CD4-positive, alpha-beta T cell treated with Interleukin-17A for 4 hours (primary cell): ENCODE measurements around the gene TNC.
"Not testable (repeated sequence)": the region's sequence is repeated elsewhere in the genome, so short reads cannot be mapped to it uniquely, and the experiment has no call there.

Experiments
- DNase-seq: peaks from one replicate; pipeline ENCODE4 v3.0.0-alpha.2; 2020; ENCODE audit warnings: mixed read lengths

The TNC gene

DNA sequence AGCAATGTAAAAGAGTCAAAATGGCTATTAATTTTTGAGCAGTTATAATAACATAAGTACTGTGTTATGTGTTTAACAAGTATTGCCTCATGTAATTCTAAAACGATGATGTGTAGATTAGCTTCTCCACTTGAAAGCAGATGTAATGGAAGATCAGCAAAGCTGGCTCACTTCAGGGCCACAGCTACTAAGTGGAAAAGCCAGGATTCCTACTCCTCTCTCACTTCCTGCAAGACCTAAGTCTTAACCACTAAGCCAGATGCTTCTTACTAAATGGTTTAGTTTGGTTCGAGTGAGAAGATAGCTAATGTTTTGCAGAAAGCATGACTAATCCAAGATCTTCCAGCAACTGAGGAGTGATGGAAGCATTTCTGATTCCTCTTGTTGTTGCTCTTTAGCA, 15.7 kb upstream of the TNC start:
- DNase-seq: no peak

GRCh38 chr9:115132648-115133047, 14.7 kb upstream of the TNC start:
- no peak for DNase-seq

DNA sequence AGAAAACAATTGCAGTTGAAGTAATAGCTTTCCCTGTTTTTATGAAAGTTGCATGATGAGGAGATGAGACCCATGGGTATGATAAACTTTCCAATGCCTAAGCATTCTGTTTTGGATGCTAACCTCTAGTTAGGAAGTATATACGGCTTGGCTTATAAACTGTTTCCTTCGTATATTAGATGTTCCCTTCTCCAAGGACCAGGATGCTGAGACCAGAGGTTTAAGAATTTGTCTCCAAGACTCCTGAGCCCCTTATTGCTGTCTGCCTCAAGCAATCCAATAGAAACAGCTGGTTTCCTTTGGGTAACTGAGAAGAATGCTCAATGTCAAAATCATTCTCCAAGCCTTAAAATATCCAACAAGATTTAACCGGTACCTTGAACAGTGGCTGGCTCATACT, 12.2 kb upstream of the TNC start:
- no peak for DNase-seq

DNA sequence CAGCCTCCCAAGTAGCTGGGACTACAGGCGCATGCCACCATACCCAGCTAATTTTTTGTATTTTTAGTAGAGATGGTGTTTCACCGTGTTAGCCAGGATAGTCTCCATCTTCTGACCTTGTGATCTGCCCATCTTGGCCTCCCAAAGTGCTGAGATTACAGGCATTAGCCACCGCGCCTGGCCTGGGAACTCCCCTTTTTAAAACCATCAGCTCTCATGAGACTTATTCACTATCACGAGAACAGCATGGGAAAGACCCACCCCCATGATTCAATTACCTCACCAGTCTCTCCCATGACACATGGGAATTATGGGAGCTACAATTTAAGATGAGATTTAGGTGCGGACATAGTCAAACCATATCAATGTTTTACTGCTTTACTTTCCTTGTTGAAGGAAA, 10.8 kb upstream of the TNC start:
- DNase-seq: not testable (repeated sequence)

DNA sequence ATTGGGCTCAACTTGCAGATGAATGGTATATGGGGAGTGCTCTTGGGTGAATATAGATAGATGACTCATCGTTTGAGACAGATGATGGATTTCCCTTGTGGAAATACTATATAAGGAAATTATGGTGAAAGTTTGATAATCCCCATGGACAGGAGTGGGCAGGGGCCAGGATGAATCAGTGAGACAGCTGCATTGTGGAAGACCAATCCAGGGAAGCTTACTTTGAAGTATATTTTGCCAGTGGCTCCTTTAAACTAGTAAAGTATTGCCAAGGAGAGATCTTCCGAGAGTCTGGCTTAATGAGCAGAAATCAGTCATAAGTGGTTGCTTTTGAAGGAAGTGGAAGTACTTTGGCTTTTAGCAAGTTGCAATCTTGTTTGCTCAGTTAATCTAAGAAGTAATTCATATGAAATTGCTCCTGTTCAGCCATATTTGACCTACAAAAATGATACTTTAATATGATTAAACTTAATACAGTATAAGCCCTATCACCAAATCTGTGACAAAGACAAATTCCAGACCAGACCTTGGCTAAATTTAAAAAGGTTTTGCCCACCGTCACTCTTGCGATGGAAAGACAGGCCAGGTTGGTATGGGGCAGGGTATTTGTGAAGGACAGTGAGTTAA, 9.3 kb upstream of the TNC start:
- no peak for DNase-seq

DNA sequence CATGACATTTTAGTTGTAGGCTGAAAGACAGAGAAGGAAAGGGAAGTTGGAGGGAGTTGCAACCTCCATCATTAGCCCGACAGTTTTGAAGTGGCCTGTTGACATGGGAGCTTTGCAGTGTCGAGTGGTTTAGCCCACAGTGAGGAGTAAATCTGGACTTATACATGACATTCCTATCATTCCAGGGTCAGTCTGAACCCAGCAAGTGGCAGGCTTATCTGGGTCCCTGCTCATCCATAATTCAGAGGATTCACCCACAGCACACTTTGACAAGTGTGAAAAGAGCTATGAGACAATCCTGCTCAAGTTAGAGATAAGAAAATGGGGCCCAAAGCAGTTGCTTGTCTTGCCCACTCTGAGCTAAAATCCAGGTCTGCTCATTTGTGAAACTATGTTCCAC, 8.4 kb upstream of the TNC start:
- no peak for DNase-seq

DNA sequence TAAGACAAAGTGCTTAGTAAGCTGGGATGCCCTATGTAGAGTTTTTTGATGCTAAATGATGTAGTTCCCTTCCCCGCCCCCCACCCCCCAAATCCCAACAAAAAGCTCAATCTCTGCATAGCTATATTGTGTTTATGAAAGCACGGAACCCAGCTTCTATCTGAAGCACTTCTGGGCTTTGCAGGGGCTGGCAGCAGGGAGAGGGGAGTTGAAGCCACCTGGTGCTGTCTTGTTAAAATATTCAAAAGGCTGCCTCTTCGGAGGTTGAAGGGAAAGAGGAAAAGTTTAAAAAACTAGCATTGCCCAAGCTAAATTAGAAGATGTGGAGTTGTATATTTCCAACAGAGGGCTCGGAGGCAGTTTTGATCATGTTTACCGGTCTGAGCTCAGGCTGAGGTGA, 5.0 kb upstream of the TNC start:
- DNase-seq: no peak

- DNase-seq: no peak
These were observed 3.2 kb upstream of the TNC start for GRCh38 chr9:115121181-115121580.

- DNase-seq: no peak
These were observed 892 bp upstream of the TNC start for GRCh38 chr9:115118879-115119218.

DNA sequence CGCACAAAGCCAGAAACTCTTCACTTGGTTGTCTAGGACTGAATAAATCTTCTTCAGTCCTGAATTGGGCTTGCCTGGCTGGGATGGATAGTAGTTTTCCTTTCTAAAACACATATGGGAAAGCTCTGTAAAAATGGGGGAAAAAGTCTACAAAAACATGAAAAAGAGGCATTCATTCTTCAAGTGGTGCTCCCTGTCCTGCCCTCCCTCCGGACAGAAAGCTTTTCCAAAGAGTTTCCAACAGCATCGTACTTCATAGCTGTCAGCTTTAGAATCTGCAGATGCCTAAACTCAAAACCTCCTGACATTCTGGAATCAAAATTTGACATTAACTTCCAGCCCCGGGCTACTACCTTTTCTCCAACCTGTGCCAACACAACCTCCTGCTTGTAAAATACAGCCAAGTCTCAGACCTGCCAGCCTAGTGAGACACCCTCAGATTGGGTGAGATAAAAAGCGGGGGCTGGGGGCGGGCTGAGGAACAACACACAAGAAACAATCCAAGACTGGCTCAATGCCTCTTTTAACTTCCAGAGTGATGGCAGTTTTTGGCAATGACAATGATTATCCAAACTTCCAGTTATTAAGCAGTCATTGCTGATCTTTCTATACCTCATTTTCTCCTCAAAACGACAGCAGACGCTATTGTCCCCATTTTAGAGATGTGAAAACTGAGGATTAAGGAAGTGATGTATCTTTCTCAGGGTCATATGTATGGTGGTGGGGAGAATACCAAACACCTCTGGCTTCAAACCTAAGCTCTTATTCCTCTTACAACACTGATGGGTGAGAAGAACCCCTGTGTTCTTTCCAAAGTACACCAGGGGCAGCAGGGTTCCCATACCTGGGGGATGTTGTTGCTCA, 1.3 kb downstream of the TNC start:
- no peak for DNase-seq

DNA sequence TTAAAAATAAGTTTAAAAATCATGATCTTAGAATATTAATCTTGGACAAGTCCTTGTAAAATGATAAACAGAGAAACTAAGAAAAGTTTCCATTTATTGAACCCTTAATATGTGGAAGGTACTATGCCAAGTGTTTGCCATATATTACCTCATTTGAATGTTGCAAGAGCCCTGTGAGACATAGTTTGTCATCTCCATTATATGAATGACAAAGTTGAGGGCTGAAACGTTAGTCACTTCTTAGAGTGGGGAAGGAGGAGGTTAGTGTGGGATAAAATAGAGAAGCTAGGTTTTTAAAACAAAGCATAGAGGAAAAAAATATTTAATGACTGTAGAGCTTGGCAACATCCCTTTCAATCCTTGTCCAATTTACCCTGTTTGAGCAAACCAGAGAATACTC, 2.0 kb downstream of the TNC start:
- DNase-seq: no peak

DNA sequence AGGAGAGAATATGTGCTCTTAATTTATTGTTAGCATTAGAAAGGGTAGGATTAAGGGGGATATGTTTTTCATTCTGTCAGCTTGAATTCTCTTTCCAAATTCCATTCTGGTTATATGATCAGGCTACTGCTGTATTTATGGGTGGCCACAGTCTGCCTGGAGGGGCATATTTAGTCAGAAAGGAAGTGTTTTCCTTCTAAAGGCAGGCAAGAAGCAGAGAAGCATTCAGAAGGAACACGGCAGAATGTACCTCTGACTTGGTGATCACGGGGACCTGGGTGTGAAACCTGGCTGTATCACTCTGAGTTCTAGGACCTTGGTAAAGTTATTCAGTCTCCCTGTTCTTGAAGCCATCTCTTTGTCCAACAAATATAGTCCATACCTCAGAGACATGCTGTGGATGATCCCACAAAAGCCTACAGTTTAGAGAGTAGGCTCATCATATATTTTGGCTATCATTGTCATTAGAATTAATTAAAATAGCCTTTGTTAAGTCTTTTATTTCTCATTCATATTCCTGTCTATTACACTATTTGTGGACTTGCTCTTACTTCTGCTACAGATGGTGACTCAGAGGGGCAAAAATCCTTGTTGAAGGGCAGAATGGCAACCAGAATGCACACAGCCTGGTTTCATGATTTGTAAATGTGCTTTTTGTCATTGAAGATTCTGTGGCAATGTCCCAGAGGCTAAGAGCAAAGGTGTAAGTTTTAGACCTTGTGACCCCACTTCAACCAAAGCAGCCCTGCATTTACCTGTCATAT, 2.7 kb downstream of the TNC start:
- DNase-seq: no peak

GRCh38 chr9:115114546-115114945, 3.4 kb downstream of the TNC start:
- DNase-seq: no peak

- DNase-seq: no peak
These were observed 3.9 kb downstream of the TNC start for GRCh38 chr9:115114084-115114483.

GRCh38 chr9:115111874-115112273, 6.1 kb downstream of the TNC start:
- no peak for DNase-seq

DNA sequence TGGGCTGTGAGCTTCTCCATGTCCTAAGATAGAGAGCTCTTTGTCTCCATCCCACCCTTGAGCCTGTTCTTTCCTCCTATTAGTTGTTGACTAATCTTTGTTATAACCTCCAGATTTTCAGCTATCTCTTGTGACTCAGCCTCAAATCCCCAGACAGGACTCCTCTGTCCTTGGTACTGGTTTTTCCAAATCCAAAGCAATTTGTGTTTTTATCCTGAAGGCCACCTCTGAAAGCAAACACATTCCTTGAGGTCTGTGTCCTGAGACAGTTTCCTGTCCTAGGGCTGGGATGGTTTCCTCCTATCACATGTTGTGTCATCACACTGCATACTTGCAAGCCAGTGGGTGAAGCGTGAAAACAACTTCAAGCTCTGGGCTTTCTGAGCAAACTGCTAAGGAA, 8.5 kb downstream of the TNC start:
- no peak for DNase-seq

GRCh38 chr9:115107701-115108100, 10.3 kb downstream of the TNC start:
- DNase-seq: no peak

DNA sequence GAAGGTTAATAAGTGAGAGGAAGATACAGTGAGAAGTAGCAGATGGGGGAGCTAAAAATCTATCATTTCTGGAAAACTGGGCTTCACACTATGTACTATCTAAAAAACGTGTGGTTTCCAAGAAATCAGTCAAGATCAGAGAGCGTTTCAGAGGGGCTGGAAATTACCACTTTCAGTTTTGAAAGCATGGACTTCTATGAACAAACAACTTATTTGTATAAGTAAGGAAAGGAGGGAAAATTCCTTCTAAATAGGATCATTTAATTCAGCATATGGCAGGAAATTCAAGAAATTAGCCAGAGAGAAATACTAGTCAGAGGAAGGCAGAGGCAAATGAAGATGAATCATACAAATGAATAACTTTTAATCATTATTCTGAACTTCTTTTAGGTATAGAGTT, 11.3 kb downstream of the TNC start:
- no peak for DNase-seq

DNA sequence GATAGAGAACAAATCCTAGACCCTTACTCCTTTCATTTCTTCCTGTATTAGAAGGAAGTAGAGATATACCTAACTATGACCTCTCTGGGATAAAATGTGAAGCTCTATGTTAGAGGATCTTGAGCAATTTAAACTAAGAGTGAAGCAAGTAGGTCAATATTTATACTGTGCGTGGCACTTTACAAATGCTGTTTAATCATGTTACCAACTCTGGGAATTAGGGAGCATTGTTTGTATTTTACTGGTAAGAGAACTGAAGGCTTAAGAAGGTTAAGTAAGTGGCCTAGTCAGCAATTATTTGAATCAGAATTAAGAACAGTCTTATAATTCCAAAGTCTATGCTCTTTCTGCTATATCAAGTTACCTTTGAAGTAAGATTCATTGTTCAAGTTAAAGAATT, 12.0 kb downstream of the TNC start:
- no peak for DNase-seq

DNA sequence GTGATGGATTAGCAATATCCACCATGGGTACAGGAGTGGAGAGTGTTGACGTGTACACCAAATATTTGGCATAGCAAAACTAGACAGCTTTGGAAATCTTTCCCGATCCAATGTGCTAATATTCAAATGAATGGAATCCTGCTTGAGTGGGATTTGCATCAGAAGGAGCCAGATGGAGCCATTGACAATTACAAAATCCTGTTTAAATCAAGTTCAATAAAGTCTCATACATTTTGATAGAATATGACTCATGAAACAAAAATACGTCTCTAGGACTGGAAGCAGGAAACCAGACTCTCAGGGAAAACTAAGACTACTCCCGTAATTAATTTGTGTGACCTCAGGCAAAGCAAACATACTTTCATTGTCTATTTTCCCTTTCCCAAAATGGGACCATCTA, 13.0 kb downstream of the TNC start:
- no peak for DNase-seq

- DNase-seq: no peak
These were observed 14.0 kb downstream of the TNC start for GRCh38 chr9:115103746-115104477.

GRCh38 chr9:115099901-115100300, 18.1 kb downstream of the TNC start:
- no peak for DNase-seq

DNA sequence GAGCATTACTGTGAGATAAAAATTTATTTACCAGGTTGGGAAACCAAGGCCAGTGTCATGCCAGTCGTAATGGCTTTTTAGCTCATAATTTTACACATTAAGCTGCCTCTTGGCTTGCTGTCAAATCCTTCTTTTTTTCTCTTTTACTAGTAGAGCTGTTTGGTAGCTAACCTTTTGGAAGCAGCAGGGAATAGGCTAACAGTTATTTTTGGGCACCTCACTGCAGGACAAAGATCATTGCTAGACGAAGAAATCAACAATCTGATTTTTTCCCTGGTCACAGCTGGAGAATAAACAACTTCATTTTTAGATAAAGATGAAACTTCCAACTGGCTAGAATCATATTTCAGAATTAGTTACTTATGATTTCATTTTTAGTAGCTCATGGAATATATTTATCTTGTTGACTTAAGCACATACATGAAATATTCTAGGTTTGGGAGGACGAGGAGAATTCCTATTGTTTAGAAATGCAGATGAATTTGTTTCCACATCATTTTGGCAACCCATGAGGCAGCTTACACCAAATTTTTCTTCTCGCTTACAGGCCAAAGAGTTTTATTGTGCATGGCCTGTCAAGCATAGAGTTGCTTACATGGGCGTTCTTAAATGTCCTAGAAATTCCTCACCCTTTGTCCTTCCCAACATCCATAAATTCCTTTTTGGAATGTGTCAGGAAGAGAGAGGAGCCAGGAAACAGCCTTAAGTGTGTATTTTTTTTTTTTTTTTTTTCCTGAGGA, 19.6 kb downstream of the TNC start:
- DNase-seq: no peak
